Measurements from ENCODE around the gene MTM1.

DNA sequence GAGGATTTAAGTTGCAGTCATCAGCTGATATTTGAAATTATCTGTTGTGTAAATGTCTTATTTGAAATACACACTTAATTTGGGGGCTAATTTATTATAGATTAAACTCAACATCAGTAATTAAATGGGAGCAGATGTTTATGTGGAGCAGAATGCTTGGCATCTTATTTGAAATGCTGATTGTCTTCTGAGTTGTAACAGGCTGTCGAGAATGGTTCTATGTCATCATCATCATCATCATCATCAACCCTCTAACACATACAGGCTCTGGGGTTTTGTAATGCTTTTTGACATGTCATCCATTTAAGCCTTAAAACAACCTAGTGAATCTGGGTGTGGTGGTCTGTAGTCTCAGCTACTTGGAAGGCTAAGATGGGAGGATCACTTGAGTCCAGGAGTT is 133.0 kb downstream of the MTM1 start:
- TF ChIP-seq EZH2 (IDR thresholded peaks at IDR 0.05; ENCODE audit: insufficient read depth, poor library complexity, severe bottlenecking) (no peak), EZH2phosphoT487 (IDR thresholded peaks at IDR 0.05; ENCODE audit: insufficient read depth, low read depth) (no peak)

Measured in GM23248 (cell line).